SU-DHL-6 (cell line): ENCODE measurements around the gene SLC12A1.

ENCODE experiments used
- H2AFZ ChIP-seq: fragments of 200-600 bp; sonication (generic); 2 replicates; pipeline ENCODE4 v1.6.1; 2014; ENCODE audit warnings: low read depth, mild to moderate bottlenecking, moderate library complexity, mixed read lengths, antibody characterized with exemption, low read length; ENCODE audit not compliant: severe bottlenecking
- H3F3A ChIP-seq: fragments of 200-600 bp; shearing (Covaris generic); 2 replicates; pipeline ENCODE4 v1.6.0; 2016; ENCODE audit warnings: antibody characterized with exemption, mild to moderate bottlenecking; ENCODE audit not compliant: insufficient read depth
- H3K27ac ChIP-seq: fragments of 200-600 bp; sonication (generic); 2 replicates; pipeline ENCODE4 v1.5.1; 2016; ENCODE audit warnings: low read depth, mild to moderate bottlenecking, low read length, moderate library complexity, mixed read lengths
- H3K27me3 ChIP-seq: fragments of 200-600 bp; sonication (generic), shearing (Covaris generic); 2 replicates; pipeline ENCODE4 v1.6.0; 2014; ENCODE audit warnings: mild to moderate bottlenecking, low read length
- H3K36me3 ChIP-seq: fragments of 200-600 bp; sonication (generic); 2 replicates; pipeline ENCODE4 v1.6.1; 2014; ENCODE audit warnings: mild to moderate bottlenecking, low read length, mixed read lengths
- H3K4me2 ChIP-seq: fragments of 300-600, 200-600 bp; shearing (Covaris generic), sonication (generic); 2 replicates; pipeline ENCODE4 v1.6.0; 2014; ENCODE audit warnings: low read length, low read depth, mild to moderate bottlenecking; ENCODE audit not compliant: poor library complexity, severe bottlenecking
- H3K4me3 ChIP-seq: fragments of 200-600 bp; sonication (generic); 2 replicates; pipeline ENCODE4 v1.5.1; 2014; ENCODE audit warnings: antibody characterized with exemption, low read length, mild to moderate bottlenecking, mixed read lengths; ENCODE audit not compliant: insufficient read depth, poor library complexity, severe bottlenecking
- H3K79me2 ChIP-seq: fragments of 200-600 bp; sonication (generic); 2 replicates; pipeline ENCODE4 v1.6.1; 2014; ENCODE audit warnings: mild to moderate bottlenecking, low read length, moderate library complexity; ENCODE audit not compliant: insufficient read depth
- H3K9ac ChIP-seq: fragments of 200-600 bp; sonication (generic); 2 replicates; pipeline ENCODE4 v1.7.0; 2014; ENCODE audit warnings: mild to moderate bottlenecking, low read length
- H3K9me2 ChIP-seq: fragments of 200-600 bp; sonication (generic); replicated peaks from 2 replicates; pipeline ENCODE4 v1.6.1; 2014; ENCODE audit warnings: low read length; ENCODE audit not compliant: insufficient read depth
- H3K9me3 ChIP-seq: fragments of 200-600 bp; sonication (generic); 2 replicates; pipeline ENCODE4 v1.6.1; 2014; ENCODE audit warnings: low read length, mixed read lengths; ENCODE audit not compliant: insufficient read depth
- H4K20me1 ChIP-seq: fragments of 200-600 bp; sonication (generic); 2 replicates; pipeline ENCODE4 v1.6.1; 2014; ENCODE audit warnings: low read depth, mild to moderate bottlenecking, antibody characterized with exemption, low read length, moderate library complexity, mixed read lengths
- EZH2phosphoT487 ChIP-seq: fragments of 200-600 bp; sonication (generic), shearing (Covaris generic); conservative IDR thresholded peaks from 2 replicates; pipeline ENCODE4 v1.6.1; 2018; ENCODE audit warnings: mild to moderate bottlenecking, antibody characterized with exemption, low read length, moderate library complexity, mixed read lengths
- TF ChIP-seq, protein P1 (sequence below): fragments of 200-600 bp; sonication (generic); IDR thresholded peaks from one replicate; pipeline ENCODE4 v1.5.1; 2017; ENCODE audit warnings: antibody characterized with exemption, mild to moderate bottlenecking, low read length, moderate library complexity; ENCODE audit not compliant: insufficient read depth, poor library complexity, severe bottlenecking

SLC12A1 gene

GRCh38 chr15:48191574-48192225 is 14.4 kb upstream of the SLC12A1 start, which contains the start of gene CTXN2:
Gene CTXN2 (plus strand): TSS chr15:48191665. CDS start chr15:48201301, 9,636 bp downstream.
- TF ChIP-seq, protein P1, sequence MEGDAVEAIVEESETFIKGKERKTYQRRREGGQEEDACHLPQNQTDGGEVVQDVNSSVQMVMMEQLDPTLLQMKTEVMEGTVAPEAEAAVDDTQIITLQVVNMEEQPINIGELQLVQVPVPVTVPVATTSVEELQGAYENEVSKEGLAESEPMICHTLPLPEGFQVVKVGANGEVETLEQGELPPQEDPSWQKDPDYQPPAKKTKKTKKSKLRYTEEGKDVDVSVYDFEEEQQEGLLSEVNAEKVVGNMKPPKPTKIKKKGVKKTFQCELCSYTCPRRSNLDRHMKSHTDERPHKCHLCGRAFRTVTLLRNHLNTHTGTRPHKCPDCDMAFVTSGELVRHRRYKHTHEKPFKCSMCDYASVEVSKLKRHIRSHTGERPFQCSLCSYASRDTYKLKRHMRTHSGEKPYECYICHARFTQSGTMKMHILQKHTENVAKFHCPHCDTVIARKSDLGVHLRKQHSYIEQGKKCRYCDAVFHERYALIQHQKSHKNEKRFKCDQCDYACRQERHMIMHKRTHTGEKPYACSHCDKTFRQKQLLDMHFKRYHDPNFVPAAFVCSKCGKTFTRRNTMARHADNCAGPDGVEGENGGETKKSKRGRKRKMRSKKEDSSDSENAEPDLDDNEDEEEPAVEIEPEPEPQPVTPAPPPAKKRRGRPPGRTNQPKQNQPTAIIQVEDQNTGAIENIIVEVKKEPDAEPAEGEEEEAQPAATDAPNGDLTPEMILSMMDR = no peak
- no peak for TF ChIP-seq EZH2phosphoT487
- no peaks in the 10 kb centered on the region for H3K27me3 ChIP-seq
- no peaks in the 10 kb centered on the region for H3K9me3 ChIP-seq
- H3K4me3 ChIP-seq = no peak within 1 kb of the TSS
- H3K9ac ChIP-seq = no peak within 1 kb of the TSS
- H3K79me2 ChIP-seq = no peaks in the 10 kb centered on the region
- no peak within 1 kb of the TSS for H3K27ac ChIP-seq
- H3F3A ChIP-seq = no peaks in the 10 kb centered on the region
- no peak within 1 kb of the TSS for H2AFZ ChIP-seq
- no peak within 1 kb of the TSS for H3K4me2 ChIP-seq
- no peaks in the 10 kb centered on the region for H4K20me1 ChIP-seq
- H3K36me3 ChIP-seq = no peaks in the 10 kb centered on the region
- H3K9me2 ChIP-seq = no peaks in the 10 kb centered on the region

- H4K20me1 ChIP-seq = no peaks in the 10 kb centered on the region
- H3K9ac ChIP-seq = no peak overlapping the region
- no peaks in the 10 kb centered on the region for H3K9me3 ChIP-seq
- no peak overlapping the region for H3K4me2 ChIP-seq
- H3K27me3 ChIP-seq = no peaks in the 10 kb centered on the region
- no peak overlapping the region for H3K27ac ChIP-seq
- no peak overlapping the region for H3K4me3 ChIP-seq
- no peak overlapping the region for H2AFZ ChIP-seq
- H3K9me2 ChIP-seq = no peaks in the 10 kb centered on the region
- H3K36me3 ChIP-seq = no peaks in the 10 kb centered on the region
- no peaks in the 10 kb centered on the region for H3K79me2 ChIP-seq
- TF ChIP-seq, protein P1 = no peak
- TF ChIP-seq EZH2phosphoT487 = no peak
- no peaks in the 10 kb centered on the region for H3F3A ChIP-seq
Observed at GRCh38 chr15:48202068-48202467, 4.0 kb upstream of the SLC12A1 start.

DNA sequence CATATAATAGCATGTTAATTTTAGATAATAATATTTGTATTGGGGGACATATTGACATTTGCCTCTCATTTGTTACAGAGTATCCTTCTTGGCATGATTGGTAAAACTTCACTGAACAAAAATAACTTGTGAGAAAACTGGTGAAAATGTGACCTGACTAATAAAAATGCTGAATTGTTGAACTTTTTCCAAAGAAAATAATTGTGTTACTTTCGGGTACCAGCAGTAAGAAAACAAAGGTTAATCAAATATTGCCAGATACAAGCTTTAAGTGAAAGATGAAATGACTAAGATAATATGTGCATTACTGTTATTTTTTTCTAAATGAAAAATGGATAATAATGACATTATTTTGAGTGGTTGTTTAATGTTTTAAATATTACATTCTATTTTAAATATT is 15.2 kb downstream of the SLC12A1 start:
- no peaks in the 10 kb centered on the region for H3F3A ChIP-seq
- no peaks in the 10 kb centered on the region for H3K9me3 ChIP-seq
- no peaks in the 10 kb centered on the region for H3K36me3 ChIP-seq
- no peak for TF ChIP-seq EZH2phosphoT487
- TF ChIP-seq, protein P1 = no peak
- no peaks in the 10 kb centered on the region for H4K20me1 ChIP-seq
- no peak overlapping the region for H3K4me3 ChIP-seq
- no peaks in the 10 kb centered on the region for H3K79me2 ChIP-seq
- no peaks in the 10 kb centered on the region for H3K27me3 ChIP-seq
- H2AFZ ChIP-seq = no peak overlapping the region
- no peak overlapping the region for H3K9ac ChIP-seq
- H3K4me2 ChIP-seq = no peak overlapping the region
- H3K9me2 ChIP-seq = no peaks in the 10 kb centered on the region
- no peak overlapping the region for H3K27ac ChIP-seq
